ENCODE results near the gene ERCC6. TPM values are rescaled to one million over a fixed set of nuclear protein-coding genes. Genes with fewer than 3 reads are reported as not detected.

The ERCC6 gene
- total and polyA plus RNA-seq, 10 of the 15 experiments (the other 5 are each of a cell fraction or from before 2014, with no cell fraction given), result 4.3 to 15.6 (median 7.8) TPM

- TF ChIP-seq, protein P1, sequence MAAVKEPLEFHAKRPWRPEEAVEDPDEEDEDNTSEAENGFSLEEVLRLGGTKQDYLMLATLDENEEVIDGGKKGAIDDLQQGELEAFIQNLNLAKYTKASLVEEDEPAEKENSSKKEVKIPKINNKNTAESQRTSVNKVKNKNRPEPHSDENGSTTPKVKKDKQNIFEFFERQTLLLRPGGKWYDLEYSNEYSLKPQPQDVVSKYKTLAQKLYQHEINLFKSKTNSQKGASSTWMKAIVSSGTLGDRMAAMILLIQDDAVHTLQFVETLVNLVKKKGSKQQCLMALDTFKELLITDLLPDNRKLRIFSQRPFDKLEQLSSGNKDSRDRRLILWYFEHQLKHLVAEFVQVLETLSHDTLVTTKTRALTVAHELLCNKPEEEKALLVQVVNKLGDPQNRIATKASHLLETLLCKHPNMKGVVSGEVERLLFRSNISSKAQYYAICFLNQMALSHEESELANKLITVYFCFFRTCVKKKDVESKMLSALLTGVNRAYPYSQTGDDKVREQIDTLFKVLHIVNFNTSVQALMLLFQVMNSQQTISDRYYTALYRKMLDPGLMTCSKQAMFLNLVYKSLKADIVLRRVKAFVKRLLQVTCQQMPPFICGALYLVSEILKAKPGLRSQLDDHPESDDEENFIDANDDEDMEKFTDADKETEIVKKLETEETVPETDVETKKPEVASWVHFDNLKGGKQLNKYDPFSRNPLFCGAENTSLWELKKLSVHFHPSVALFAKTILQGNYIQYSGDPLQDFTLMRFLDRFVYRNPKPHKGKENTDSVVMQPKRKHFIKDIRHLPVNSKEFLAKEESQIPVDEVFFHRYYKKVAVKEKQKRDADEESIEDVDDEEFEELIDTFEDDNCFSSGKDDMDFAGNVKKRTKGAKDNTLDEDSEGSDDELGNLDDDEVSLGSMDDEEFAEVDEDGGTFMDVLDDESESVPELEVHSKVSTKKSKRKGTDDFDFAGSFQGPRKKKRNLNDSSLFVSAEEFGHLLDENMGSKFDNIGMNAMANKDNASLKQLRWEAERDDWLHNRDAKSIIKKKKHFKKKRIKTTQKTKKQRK (IDR thresholded peaks at IDR 0.05; ENCODE audit: low read depth, low read length), result no peak
- TF ChIP-seq ZNF384 (IDR thresholded peaks at IDR 0.05; ENCODE audit: borderline replicate concordance, low read depth, low read length), result no peak
- no peak for TF ChIP-seq SP1 (IDR thresholded peaks at IDR 0.05; ENCODE audit: low read depth, low read length)
- TF ChIP-seq ELK1 (IDR thresholded peaks at IDR 0.05; ENCODE audit: low read depth, low read length), result no peak
- no peak for TF ChIP-seq SIX5 (IDR thresholded peaks at IDR 0.05; ENCODE audit: low read depth, low read length, severe bottlenecking)
These were observed 64.0 kb downstream of the ERCC6 start (continued) for GRCh38 chr10:49474901-49475300.

DNA sequence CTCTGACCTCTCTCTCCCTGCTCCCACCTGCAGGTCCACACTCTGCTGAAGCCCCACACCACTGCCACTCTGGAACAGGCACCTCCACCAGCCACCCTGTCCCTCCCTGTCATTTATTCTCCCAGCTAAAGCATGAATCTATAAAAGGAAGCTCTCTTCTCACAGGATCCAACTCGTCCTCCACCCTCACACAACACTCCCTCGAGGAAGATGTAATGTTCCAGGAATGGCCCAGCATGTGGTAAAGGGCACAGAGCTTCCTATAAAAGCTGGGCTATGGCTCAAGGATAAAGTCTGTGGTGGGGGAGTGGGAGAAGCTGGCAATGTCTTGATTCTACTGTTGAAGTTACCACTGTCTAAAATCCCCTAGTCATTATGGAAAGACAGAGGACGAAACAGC lies 67.4 kb downstream of the ERCC6 start:
- no peak for DNase-seq (ENCODE audit: low read depth, low spot score)
- H3K9me3 ChIP-seq (replicated peaks; ENCODE audit: control insufficient read depth, insufficient read depth, low read length), result no peaks in the 10 kb centered on the region
- POLR2A ChIA-PET, result no interaction called here
- H3K4me2 ChIP-seq (ENCODE audit: control insufficient read depth, insufficient read depth), result no peak overlapping the region
- RAD21 ChIA-PET (ENCODE audit: unreplicated experiment), result no interaction called here
- peaks cover 2 to 10% of the 10 kb centered on the region in 2 experiments; a peak in 2 of 4 replicates for H3K36me3 ChIP-seq (ENCODE audit: control insufficient read depth in 2 of 2, insufficient read depth in 2 of 2, low read length in 1 of 2)
- ATAC-seq, result no peak
- no peak overlapping the region for H3K9ac ChIP-seq (ENCODE audit: control insufficient read depth, insufficient read depth, low read length)
- CTCF ChIA-PET, result interaction anchor here (2.2 kb wide), 1 partner anchor 64 kb away, joined by 8 read pairs; no protein-coding TSS in a partner anchor
- H3K27me3 ChIP-seq (replicated peaks in 1 of 2; ENCODE audit: control insufficient read depth in 2 of 2, insufficient read depth in 2 of 2, low read length in 1 of 2), result no peaks in the 10 kb centered on the region
- no peak for FAIRE-seq
- intact Hi-C loops (cut with micrococcal nuclease; ENCODE audit: unreplicated experiment) (no loop called here), in situ Hi-C loops (cut with MboI) (no loop called here)
- TF ChIP-seq EP300 (IDR thresholded peaks at IDR 0.05; ENCODE audit: borderline replicate concordance in 1 of 2, control insufficient read depth in 1 of 2, low read depth in 2 of 2, low read length in 2 of 2) (no peak), MTA2 (IDR thresholded peaks at IDR 0.05; ENCODE audit: low read depth) (no peak), CEBPB (IDR thresholded peaks at IDR 0.05; ENCODE audit: borderline replicate concordance in 1 of 2, low read depth in 2 of 2, low read length in 2 of 2) (no peak), IKZF2 (IDR thresholded peaks at IDR 0.05) (no peak), FOXK2 (IDR thresholded peaks at IDR 0.05) (no peak), MTA3 (IDR thresholded peaks at IDR 0.05; ENCODE audit: borderline replicate concordance, low read length) (no peak), TARDBP (IDR thresholded peaks at IDR 0.05; ENCODE audit: borderline replicate concordance) (no peak), YBX1 (IDR thresholded peaks at IDR 0.05) (no peak), SREBF1 (IDR thresholded peaks at IDR 0.05; ENCODE audit: low read length) (no peak), CBX5 (IDR thresholded peaks at IDR 0.05; ENCODE audit: low read depth) (no peak)
- TF ChIP-seq, protein P2, sequence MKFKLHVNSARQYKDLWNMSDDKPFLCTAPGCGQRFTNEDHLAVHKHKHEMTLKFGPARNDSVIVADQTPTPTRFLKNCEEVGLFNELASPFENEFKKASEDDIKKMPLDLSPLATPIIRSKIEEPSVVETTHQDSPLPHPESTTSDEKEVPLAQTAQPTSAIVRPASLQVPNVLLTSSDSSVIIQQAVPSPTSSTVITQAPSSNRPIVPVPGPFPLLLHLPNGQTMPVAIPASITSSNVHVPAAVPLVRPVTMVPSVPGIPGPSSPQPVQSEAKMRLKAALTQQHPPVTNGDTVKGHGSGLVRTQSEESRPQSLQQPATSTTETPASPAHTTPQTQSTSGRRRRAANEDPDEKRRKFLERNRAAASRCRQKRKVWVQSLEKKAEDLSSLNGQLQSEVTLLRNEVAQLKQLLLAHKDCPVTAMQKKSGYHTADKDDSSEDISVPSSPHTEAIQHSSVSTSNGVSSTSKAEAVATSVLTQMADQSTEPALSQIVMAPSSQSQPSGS (IDR thresholded peaks at IDR 0.05; ENCODE audit: low read length), result no peak
- TF ChIP-seq, protein P3, sequence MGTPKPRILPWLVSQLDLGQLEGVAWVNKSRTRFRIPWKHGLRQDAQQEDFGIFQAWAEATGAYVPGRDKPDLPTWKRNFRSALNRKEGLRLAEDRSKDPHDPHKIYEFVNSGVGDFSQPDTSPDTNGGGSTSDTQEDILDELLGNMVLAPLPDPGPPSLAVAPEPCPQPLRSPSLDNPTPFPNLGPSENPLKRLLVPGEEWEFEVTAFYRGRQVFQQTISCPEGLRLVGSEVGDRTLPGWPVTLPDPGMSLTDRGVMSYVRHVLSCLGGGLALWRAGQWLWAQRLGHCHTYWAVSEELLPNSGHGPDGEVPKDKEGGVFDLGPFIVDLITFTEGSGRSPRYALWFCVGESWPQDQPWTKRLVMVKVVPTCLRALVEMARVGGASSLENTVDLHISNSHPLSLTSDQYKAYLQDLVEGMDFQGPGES (IDR thresholded peaks at IDR 0.05), result no peak
- no TSS peak for BruUV-seq (replicated peaks)
- H3K27ac ChIP-seq (ENCODE audit: control insufficient read depth, insufficient read depth), result no peak overlapping the region
- SMC1A ChIA-PET (ENCODE audit: uncharacterized antibody, unreplicated experiment), result no interaction called here
- no peak overlapping the region for H2AFZ ChIP-seq (ENCODE audit: control insufficient read depth, low read depth, low read length)
- no peaks in the 10 kb centered on the region for H3K79me2 ChIP-seq (ENCODE audit: control insufficient read depth, insufficient read depth, low read length)
- no peaks in the 10 kb centered on the region for H3K4me1 ChIP-seq (ENCODE audit: control insufficient read depth, insufficient read depth, low read length)
- 63% methylated on average over 3 of the region's 3 CpGs for WGBS (ENCODE audit: insufficient coverage, insufficient replicate concordance, low lambda C conversion rate, missing lambda C conversion rate)
- H3K4me3 ChIP-seq, result no peak overlapping the region
- H4K20me1 ChIP-seq (ENCODE audit: control insufficient read depth, insufficient read depth), result no peaks in the 10 kb centered on the region

Measured in GM12878 (cell line).